AG09319 (cell line): ENCODE measurements around the gene RBBP6.
"Not testable (repeated sequence)": the region's sequence is repeated elsewhere in the genome, so short reads cannot be mapped to it uniquely, and the experiment has no call there.

Source experiments
- DNase-seq: peaks from one replicate; pipeline ENCODE4 v3.0.0-alpha.2; 2010; ENCODE audit warnings: low read depth; ENCODE audit errors: extremely low read depth
- CTCF ChIP-seq: IDR thresholded peaks from 2 replicates; pipeline ENCODE4 v1.5.1; 2011; ENCODE audit warnings: low read depth, mild to moderate bottlenecking, inconsistent platforms, low read length, moderate library complexity

Gene RBBP6

GRCh38 chr16:24571096-24571495 is 31.7 kb downstream of the RBBP6 start:
- TF ChIP-seq CTCF = no peak
- no peak for DNase-seq

DNA sequence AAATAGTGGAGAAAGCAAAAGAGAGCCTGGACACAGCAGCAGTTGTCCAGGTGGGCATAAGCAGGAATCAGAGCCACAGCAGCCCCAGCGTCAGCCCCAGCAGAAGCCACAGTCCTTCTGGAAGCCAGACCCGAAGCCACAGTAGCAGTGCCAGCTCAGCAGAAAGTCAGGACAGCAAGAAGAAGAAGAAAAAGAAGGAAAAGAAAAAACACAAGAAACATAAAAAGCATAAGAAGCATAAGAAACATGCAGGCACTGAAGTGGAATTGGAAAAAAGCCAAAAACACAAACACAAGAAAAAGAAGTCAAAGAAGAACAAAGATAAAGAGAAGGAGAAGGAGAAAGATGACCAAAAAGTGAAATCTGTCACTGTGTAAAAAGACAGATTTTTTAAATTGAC is 32.7 kb downstream of the RBBP6 start:
- no peak for DNase-seq
- TF ChIP-seq CTCF = no peak

DNA sequence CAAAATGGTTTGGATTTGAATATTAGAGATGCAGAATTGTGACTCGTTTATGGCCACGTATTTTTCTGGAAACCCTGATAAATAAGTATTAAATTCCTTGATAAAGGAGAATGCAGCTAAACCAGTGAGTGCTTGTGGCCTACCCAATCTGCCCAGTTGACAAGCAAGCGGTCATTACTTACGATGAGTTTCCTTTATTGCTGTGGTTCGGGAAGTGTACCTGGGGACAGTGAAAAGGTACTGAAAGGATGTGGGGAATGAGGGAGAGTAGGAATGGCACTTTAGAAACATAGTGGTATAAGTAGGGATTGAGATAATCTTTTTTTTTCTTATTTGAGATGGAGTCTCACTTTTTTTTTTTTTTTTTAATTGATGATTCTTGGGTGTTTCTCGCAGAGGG is 33.8 kb downstream of the RBBP6 start:
- no peak for TF ChIP-seq CTCF
- no peak for DNase-seq

- not testable (repeated sequence) for DNase-seq
These were observed 35.4 kb downstream of the RBBP6 start for GRCh38 chr16:24574515-24575485.

- DNase-seq = not testable (repeated sequence)
These were observed 36.4 kb downstream of the RBBP6 start for GRCh38 chr16:24575791-24576190.

GRCh38 chr16:24577167-24577566 is 37.8 kb downstream of the RBBP6 start:
- no peak for DNase-seq
- no peak for TF ChIP-seq CTCF

- DNase-seq = peak; percentile 49
- peak; percentile 57 for TF ChIP-seq CTCF
These were observed 41.3 kb downstream of the RBBP6 start for GRCh38 chr16:24580665-24581064.

DNA sequence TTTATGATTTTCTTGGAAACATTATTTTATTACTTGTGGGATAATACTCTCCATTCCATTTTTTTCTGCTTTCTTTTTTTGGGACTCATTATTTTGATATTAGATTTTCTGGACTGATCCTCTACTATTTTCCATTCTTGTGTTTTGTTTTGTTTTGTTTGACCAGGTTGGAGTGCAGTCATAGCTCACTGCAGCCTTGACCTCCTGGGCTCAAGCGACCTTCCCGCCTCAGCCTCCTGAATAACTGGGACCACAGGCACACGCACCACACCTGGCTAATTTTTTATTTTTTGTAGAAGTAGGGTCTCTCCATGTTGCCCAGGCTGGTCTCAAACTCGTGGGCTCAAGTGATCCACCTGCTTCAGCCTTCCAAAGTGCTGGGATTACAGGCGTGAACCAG is 44.1 kb downstream of the RBBP6 start:
- no peak for TF ChIP-seq CTCF
- DNase-seq = no peak
